Measurements from ENCODE around the gene REPIN1.
A peak's percentile ranks its signal among the peaks of the same experiment; 100 is the strongest.

REPIN1 gene

DNA sequence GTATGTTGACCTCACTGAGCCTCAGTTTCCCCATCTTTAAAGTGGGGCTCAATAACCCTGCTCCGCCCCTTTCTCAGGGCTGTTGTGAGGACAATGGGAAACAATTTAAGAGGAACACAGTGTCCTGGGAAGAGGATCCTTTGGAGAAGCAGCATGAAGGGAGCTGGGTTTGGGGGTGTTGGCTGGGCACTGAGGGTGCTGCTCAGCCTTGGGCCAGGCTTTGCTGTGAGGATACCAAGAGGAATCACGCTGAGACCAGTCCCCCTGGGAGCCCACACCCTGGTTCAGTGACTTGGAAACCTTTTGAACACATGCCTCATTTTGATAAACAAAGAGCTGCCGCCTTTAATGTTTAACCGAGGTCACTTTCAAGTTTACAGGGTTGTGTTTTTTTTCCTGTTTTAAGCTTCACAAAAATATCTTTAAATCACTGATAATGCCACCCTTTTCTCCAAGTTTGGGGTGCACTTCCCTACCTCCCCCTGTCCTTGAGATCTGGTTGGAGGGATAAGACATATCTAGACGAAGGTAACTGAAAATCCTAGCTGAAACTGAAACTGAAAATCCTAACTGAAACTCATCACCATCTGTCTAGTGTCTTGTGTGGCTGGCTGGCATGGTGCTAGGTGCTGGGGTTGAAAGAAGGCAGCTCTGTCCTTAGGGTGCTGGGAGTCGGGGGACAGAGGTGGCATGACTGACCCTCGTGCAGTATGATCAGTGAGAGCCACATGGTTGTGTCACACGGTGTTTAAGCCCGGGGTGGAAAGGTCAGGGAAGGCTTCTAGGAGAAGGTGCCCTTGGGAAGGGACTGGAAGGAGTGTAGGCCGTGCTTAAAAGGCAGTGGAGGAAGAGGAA, 38.2 kb downstream of the REPIN1 start:
- peak in 1 of 3 donors; percentile 28 for DNase-seq (ENCODE audit: low read depth in 3 of 3)

DNA sequence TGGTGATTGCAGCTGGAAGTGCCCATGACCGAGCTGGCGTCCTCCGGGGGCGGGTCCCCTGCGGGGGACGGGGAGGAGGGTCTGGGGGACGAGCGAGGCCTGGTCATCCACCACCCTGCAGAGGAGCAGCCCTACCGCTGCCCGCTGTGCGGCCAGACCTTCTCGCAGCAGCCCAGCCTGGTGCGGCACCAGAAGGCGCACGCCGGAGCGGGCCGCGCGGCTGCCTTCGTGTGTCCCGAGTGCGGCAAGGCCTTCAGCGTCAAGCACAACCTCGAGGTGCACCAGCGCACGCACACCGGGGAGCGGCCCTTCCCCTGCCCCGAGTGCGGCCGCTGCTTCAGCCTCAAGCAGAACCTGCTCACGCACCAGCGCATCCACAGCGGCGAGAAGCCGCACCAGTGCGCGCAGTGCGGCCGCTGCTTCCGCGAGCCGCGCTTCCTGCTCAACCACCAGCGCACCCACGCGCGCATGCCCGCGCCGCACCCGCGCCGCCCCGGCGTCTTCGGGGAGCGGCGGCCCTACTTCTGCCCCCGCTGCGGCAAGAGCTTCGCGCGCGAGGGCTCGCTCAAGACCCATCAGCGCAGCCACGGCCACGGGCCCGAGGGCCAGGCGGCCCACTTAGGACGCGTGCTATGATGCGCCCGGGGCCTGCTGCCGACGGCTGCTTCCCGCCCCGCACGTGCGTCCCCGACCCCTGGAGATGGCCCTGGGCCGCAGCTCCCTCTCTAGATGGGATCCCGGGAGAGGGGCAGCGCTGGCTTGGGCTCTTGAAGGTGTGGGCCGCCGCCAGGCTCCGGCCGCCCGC, 39.2 kb downstream of the REPIN1 start:
- no peak for DNase-seq (ENCODE audit: low read depth in 3 of 3)

DNA sequence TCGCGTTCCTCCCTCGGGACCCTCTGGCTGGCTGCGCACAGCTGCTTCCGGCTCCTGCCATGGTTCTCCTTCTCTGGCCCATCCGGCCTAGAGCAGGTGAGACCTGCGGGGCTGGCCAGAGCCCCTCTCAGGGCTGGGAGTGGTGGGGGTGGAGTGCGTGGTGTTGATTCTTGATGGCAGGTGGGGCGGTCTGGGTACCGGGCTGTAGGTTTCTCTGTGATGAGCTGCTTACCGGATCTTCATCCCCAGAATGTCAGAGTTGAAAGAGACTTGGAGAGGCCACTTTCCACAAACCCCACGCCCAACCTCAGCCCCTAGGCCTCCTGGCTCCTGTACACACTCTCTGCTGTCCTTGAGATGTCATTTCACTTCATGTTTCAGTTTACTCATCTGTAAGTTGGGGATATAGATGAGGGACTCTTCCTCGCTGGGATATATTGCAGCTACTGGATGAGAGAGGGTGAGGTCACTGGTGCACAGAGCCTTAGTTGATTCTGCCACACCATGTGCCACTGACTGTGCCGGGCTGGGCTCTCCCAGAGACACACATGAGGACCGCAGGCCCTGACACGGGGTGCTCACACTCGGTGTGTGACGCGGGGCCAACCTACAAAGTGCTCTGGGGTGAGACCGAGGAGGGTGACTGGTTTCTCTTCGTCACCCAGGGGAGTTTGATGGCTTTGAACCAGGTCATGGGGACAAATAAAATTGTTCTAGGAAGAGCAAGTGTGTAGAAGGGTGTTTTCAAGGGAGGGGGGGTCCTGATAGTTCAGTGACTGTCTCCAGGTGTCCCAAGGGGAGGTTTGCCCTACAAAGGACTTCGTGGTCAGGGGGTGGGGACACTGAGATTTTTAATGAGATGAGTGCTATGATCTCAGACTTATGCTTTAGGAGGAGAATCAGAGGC, 40.0 kb downstream of the REPIN1 start:
- no peak for DNase-seq (ENCODE audit: low read depth in 3 of 3)

DNA sequence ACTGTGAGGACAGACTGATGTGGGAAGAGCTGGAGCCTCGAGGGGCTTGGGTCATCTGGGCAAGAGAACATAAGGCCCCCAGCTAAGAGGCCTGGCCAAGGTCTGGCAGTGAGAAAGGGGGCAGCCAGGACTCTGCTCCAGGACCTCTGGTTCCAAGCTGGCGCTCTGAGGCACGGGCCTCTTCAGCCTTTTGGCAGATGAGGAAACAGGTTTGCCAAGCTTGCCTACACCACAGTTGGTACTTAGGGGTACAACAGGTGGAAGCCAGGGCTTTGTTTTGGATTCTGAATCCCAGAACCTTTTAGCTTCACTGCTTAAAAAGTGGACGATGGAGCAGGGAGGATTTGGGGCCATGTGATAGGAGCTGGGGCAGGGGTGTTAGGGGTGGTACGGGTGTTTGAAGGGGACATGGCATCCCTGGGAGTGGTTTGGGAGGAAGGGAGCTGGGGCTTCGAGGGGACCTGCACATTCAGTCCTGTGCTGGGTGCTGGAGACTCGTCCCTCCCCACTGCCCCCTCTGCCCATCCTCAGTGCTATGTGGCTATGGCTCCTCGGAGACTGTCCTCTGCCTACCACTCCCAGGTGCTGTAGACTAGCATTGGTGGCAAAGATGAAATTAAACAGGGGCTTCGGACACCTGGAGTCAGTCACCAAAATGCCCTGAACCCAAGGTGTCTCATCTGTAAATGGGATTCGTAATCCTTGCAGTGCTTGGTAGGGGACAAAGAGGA, 40.8 kb downstream of the REPIN1 start:
- no peak for DNase-seq (ENCODE audit: low read depth in 3 of 3)

DNA sequence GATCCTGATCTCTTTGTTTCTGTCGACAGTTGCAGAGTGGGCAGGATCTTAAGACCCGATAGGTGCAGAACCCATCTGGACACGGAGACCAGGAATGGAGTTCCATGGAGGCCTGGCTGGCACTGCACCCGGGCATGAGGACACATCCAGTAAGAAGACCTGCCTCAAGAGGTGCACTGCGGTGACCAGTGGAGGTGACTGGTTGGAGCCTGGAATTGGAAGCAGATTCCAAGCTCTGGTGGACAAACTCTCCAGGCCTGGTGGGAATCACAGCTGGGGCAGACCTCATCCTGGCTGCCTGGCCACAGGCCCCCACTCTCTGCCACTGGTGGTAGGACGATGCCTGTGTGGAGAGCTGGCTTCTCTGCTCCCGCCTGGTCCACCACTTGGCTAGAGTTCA, 41.5 kb downstream of the REPIN1 start:
- no peak for DNase-seq (ENCODE audit: low read depth in 3 of 3)

DNA sequence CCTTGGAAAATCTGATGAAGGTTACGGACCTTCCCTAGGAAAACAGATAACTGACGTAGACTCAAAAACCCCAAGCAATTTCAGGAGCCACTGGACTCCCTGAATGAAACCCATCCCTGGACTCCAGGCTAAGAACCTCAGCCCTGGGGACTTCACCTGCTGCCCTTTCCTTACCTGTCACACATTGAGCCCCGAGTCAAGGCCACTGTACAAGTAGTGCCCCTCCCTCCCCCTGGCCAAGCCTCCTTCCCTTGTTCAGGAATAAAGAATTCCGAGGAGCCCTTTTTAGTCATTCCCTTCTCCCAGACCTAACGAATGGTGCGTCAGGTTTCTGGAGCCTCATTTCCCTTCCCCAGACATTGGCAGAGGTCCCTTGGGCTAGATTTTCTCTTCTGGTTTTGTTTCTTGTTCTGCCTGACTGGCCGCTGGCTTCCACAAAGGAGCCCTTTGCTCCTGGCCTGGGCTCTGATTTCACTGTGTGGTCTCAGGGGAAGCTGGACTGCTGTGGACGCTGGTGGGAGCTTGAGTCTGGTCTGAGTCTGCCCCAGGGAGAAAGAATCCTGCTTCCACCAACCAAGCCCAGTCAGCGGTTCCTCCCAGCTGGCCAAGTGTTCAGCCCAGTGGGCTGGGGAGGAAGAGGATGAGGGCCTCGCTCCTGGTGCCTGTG, 42.2 kb downstream of the REPIN1 start:
- no peak for DNase-seq (ENCODE audit: low read depth in 3 of 3)

DNA sequence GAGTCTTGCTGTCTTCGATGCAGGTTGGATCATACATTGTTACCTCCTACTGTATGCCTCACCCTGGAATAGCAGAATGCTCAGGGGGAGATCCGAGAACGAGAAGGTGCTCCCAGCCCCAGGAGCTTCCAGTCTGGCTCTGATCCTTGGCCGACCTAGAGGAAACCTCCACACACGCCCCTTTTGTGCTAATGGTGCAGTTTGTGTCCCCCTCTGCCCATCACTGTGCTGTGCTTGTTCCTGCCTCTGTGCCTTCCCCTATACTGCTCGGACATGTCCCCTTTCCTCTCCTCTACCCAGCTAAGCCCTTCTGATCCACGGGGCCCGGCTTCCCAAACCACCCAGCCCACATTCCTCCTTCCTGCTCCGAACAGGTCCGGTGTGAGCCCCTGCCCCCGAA, 43.0 kb downstream of the REPIN1 start:
- no peak for DNase-seq (ENCODE audit: low read depth in 3 of 3)

DNA sequence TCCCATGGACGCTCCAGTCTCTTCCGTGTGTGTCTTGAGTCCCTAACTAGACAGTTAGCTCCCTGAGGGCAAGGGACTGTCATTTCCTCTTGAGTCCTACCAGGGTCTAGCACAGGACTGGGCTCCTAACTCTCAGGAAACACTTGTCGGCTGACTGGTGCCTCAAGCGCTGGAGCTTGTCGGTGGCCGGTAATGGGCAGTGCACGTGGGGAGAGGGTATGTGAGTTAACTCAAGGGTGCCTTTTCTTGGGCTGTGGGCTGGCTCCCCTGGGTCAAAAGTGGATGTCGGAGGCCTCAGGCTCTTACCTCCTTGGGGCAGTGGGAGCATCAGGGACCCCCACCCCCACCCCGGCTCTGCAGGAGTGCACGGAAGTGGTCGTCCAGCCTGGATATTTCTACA, 43.4 kb downstream of the REPIN1 start:
- DNase-seq (ENCODE audit: low read depth in 3 of 3), result no peak

DNA sequence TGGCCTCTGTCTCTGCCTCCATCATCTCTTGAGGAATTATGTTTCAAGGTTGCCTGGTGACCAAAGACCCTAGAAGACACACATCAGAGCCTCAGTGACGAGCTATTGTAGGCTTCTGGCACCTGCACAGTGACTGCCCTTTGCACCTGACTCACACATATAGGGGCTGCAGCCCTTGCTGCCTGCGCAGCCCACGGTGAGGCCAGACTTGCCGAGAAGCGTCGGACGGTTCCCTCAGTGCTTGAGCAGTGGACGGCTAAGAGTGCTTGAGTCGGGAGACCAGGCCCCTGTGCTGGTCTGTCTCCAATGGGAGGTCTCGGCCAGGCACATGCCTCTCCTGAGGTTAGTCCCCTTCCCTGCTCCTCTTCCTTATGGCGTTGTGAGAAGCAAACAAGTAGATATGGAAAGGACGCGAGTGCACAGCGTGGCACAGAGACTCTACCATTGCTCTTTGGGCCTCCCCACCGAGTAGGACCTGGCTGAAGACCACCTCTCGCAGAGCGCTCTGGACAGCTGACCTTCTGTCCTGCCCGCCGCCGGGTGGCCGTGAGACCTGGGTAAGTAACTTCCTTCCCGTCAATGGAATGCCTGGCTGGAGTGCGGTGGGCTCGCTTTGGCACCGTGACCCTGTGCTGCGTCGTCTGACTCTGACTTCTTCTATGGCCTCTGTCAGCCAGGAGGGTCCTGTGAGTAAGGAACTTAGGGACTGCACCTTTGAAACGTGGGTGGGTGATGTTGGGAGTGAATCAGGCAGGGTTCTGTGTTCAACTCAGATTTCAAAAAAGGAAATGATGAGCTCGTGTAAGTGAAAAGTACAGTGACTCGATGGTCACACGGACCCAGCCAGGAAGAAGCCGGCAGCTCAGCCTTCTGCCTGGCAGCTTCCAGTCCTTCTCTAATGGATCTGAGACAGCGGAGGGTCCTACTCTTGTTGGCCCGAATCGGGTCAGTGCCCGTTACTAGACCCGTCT, 44.2 kb downstream of the REPIN1 start:
- DNase-seq (ENCODE audit: low read depth in 3 of 3), result no peak

DNA sequence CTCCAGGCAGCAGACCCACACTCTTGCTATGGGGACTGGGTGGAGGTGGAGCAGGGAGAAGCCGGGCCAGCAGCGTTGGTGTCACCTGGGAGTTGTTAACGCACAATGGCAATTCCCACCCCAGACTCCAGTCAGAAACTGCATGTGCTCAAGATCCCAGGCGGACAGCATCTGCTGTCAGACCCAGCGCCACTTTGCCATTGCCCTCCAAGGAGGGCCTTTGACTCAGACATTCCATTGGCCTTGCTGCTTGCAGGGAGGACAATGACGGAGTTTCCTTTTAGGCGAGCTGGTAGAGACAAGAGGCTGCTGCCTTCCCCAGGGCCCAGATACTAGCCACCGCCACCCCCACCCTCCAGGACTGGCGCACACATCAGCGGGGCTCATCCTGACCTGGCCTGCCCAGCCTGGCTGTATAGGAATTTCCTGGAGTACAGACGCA, 45.0 kb downstream of the REPIN1 start:
- no peak for DNase-seq (ENCODE audit: low read depth in 3 of 3)

DNA sequence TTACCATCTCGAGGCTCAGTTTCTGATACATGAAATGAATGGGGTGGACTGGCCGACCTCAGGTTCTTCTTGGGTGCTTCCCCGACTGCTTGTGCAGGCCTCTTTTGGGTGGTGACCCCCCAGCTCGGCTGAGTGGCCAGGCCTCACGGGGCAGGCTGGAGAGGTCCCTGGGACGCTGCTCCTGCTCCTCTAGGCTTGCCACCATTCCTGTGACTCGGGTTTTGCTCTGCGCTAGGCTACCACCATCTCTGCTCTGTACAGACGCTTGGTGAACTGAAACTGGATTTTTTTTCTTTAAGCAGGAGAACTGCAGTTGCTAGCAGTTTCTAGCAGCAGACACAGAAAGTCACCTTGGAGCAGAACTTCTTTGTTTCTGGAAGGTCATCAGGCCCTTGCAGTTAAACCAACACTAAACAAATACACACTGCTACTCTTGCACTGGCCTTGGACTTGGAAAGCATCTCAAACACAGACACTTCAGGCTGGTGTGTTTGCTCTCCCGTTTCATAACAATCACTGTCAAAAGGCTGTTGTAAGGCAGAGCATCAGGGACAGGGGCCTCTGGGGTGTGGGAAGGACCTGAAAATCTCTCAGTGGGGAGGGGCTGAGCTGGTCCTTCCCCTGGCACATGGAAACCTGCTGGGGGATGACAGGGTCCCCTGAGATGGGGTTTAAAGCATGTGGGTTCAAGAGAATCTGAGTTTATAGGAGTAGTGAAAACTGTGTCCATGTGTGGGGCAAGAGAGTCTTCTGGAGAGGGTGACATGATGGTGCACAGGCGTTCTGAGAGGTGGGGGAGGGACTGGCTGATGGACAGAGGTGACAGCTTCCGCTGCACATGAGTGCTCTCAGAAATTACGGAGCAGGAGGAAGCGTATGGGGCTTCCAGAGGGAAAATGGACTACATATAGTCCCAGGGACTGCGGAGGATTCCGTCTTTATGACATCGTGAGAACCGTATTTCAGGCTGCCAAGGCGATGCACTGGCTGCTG, 46.8 kb downstream of the REPIN1 start:
- DNase-seq (ENCODE audit: low read depth in 3 of 3), result no peak

DNA sequence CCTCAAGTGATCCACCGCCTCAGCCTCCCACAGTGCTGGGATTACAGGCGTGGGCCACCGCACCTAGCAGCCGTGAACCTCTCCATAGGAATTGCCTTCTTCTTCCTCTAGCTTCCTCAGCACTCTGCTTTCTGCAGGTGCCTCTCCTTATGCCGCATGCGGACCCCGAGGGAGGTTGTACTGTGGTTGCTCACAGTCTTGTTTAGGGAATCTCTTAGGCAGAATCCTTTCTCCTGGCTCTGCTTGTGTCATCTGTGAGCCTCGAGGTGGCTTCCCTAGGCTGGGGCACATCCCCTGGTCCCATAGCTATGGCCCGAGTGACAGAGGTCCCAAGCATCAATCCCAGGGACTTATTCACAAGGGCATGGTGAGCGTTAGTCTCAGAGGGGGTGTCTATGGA, 48.6 kb downstream of the REPIN1 start:
- DNase-seq (ENCODE audit: low read depth in 3 of 3), result no peak

DNA sequence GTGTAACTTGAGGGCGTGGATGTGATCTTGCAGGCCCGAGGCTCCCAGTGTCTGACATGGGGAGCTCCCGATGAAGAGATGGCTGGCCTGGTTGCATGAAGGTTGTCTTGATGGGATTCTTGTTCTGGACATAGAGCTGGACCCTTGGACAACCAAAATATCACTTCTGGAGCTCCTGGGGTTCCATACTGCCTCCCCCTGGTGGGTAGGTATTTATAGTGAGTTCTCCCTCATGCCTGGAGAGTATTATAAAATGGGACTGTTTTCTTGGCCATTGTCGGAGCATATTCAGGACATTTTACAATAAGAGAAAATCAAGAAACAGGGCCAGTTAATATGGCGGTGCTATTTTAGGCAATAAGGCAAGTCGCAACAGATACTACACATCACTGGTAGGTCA, 49.2 kb downstream of the REPIN1 start:
- DNase-seq (ENCODE audit: low read depth in 3 of 3), result no peak

DNA sequence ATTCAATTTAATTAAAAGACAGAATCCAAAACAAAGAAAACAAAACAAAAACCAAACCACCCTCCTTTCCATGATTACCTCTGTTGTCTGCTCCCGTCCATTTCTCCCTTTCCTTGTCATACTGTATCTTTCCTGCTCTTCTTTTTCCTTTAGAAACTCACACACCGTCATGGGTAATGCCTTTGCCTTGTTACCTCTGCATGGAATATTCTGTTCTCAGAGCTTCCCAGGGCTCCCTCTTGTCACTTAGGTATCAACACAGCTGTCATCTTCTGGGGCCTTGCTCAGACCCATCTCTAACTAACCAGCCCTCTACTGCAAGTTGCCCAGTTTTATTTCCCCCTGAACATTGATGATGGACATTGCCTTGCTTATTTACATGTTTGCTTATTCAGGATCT, 51.6 kb downstream of the REPIN1 start:
- DNase-seq (ENCODE audit: low read depth in 3 of 3), result no peak

DNA sequence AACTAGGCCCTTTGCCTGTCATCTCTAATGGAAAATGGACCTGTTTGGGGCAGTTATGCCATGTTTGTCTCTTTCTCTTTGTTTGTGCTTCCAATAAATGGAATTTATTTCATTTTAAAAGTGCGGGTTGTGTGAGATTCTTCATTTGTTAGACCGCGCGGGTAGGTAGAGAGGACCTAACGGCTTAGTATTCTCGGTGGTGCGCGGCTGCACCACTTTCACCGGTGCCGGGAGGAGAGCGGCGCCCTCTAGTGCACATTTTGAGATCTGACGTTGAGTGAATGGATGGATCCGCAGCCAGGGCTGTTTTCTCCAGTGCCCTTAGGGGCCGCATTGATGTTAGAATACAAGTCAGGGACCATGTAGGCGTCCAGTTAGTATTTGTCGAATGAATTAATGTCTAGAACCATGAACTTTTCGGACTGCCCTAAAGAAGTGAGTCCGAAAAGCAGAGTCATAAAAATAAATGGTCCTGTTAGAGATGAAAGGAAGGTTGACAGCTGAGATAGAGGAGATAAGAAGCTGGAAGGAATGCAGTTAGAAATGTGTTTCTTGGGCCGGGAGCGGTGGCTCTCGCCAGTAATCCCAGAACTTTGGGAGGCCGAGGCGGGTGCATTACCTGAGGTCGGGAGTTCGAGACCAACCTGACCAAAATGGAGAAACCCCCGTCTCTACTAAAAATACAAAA, 52.5 kb downstream of the REPIN1 start:
- DNase-seq (ENCODE audit: low read depth in 3 of 3), result peak; percentile 69 to 81 (median 79)

DNA sequence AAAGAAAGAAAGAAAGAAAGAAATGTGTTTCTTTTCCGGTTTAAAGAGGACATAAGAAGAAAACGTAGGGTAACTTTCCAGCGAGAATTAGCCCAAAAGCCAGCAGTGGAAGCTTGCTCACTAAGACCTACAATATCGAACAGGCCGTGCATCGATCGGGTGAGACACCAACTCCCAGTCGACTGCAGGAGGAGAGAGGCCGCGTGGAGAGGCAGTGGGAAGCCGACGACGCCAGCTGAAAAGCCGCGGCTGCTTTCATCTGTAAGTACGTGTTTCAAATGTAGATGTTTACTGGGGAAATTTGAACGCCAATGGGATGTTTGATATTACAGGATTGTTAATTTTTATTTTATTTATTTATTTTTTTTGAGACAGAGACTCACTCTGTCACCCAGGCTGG, 53.2 kb downstream of the REPIN1 start:
- no peak for DNase-seq (ENCODE audit: low read depth in 3 of 3)

Measured in stimulated activated CD4-positive, alpha-beta T cell treated with anti-CD3 and anti-CD28 coated beads, TNF-alpha, amount 100 ng/mL, for 48 hours (primary cell).